ENCODE results near the gene RGS3.

RGS3 gene

GRCh38 chr9:113462781-113463286 lies 693 bp upstream of the RGS3 start:
- no peak for DNase-seq (ENCODE audit: low read depth)
- no peak for TF ChIP-seq CTCF (IDR thresholded peaks at IDR 0.05; ENCODE audit: insufficient read depth, low read depth, low read length, missing control alignments)
- no peak overlapping the region for H3K4me3 ChIP-seq (ENCODE audit: low read depth, low read length)

GRCh38 chr9:113464286-113464660 lies 746 bp downstream of the RGS3 start:
- DNase-seq (ENCODE audit: low read depth) = no peak
- H3K4me3 ChIP-seq (ENCODE audit: low read depth, low read length) = peak overlapping the region; percentile 61
- TF ChIP-seq CTCF (IDR thresholded peaks at IDR 0.05; ENCODE audit: insufficient read depth, low read depth, low read length, missing control alignments) = no peak

- no peak for TF ChIP-seq CTCF (IDR thresholded peaks at IDR 0.05; ENCODE audit: insufficient read depth, low read depth, low read length, missing control alignments)
- 0 out of 2 replicates have a peak overlapping the region, but pooled peaks have one; percentile 61 for H3K4me3 ChIP-seq (ENCODE audit: low read depth, low read length)
- DNase-seq (ENCODE audit: low read depth) = no peak
These were observed 2.1 kb downstream of the RGS3 start for GRCh38 chr9:113465599-113466140.

GRCh38 chr9:113467183-113467582 lies 3.7 kb downstream of the RGS3 start:
- H3K4me3 ChIP-seq (ENCODE audit: low read depth, low read length) = no peak overlapping the region
- no peak for DNase-seq (ENCODE audit: low read depth)

GRCh38 chr9:113468716-113469448 lies 5.4 kb downstream of the RGS3 start:
- DNase-seq (ENCODE audit: low read depth) = no peak
- no peak overlapping the region for H3K4me3 ChIP-seq (ENCODE audit: low read depth, low read length)
- no peak for TF ChIP-seq CTCF (IDR thresholded peaks at IDR 0.05; ENCODE audit: insufficient read depth, low read depth, low read length, missing control alignments)

More at GRCh38 chr9:113467183-113467582, 3.7 kb downstream of the RGS3 start:
- no peak for TF ChIP-seq CTCF (IDR thresholded peaks at IDR 0.05; ENCODE audit: insufficient read depth, low read depth, low read length, missing control alignments)

- TF ChIP-seq CTCF (IDR thresholded peaks at IDR 0.05; ENCODE audit: insufficient read depth, low read depth, low read length, missing control alignments) = no peak
- DNase-seq (ENCODE audit: low read depth) = no peak
- H3K4me3 ChIP-seq (ENCODE audit: low read depth, low read length) = no peak overlapping the region
These were observed 7.6 kb downstream of the RGS3 start for GRCh38 chr9:113471143-113471542.
